ENCODE data around the gene IGSF10. TPM values are rescaled to one million over a fixed set of nuclear protein-coding genes. Genes with fewer than 3 reads are reported as not detected.
"Not testable (repeated sequence)": the region's sequence is repeated elsewhere in the genome, so short reads cannot be mapped to it uniquely, and the experiment has no call there.

Gene IGSF10, protein sequence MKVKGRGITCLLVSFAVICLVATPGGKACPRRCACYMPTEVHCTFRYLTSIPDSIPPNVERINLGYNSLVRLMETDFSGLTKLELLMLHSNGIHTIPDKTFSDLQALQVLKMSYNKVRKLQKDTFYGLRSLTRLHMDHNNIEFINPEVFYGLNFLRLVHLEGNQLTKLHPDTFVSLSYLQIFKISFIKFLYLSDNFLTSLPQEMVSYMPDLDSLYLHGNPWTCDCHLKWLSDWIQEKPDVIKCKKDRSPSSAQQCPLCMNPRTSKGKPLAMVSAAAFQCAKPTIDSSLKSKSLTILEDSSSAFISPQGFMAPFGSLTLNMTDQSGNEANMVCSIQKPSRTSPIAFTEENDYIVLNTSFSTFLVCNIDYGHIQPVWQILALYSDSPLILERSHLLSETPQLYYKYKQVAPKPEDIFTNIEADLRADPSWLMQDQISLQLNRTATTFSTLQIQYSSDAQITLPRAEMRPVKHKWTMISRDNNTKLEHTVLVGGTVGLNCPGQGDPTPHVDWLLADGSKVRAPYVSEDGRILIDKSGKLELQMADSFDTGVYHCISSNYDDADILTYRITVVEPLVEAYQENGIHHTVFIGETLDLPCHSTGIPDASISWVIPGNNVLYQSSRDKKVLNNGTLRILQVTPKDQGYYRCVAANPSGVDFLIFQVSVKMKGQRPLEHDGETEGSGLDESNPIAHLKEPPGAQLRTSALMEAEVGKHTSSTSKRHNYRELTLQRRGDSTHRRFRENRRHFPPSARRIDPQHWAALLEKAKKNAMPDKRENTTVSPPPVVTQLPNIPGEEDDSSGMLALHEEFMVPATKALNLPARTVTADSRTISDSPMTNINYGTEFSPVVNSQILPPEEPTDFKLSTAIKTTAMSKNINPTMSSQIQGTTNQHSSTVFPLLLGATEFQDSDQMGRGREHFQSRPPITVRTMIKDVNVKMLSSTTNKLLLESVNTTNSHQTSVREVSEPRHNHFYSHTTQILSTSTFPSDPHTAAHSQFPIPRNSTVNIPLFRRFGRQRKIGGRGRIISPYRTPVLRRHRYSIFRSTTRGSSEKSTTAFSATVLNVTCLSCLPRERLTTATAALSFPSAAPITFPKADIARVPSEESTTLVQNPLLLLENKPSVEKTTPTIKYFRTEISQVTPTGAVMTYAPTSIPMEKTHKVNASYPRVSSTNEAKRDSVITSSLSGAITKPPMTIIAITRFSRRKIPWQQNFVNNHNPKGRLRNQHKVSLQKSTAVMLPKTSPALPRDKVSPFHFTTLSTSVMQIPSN (N-terminal part only)
- total RNA-seq (ENCODE audit: low replicate concordance) = 6.8 and 10.8 TPM in 2 replicates
- long read RNA-seq, partial matches to known transcripts = 1 of 7 reads
- long read RNA-seq, other reads (novel, unspliced or antisense) = 5 of 7 reads

DNA sequence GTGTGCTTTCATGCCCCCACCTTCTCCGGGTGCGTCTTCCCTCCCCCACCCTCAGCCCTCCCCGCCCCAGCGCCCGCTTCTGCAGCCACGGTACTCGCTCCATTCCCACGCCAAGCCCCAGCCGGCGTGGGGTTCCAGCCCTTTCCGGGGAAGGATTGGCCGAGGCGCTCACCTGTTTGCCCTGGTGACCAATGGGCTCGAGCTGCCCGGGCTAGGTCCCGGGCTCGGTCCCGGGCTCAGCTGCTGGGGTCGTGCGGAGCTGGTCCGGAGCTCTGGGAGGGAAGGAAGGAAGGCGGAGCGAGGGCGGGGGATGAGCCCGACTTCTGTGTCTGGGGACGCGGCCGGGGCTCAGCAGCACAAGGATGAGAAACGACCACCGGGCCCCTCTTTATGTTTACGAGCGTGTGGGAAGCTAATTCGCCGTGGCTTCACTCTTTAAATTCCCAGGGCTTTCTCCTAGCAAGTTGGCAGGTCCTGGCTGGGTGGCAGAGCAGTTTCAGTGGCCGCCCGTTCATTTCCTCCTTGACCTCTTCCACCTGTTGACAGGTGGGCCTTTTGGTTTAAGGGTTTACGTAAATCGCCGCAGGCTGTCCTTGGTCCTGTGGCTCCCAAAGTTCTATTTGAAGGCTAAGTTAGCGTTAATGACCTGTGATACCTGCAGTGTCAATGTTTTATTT lies at the start of gene IGSF10:
TSS of gene IGSF10 (minus strand) at position 288 of the 677 bp plus-strand sequence. CDS start 2,352 bp downstream, outside the sequence.
- DNase-seq (ENCODE audit: extremely low spot score, unreplicated experiment) = no peak
- Mint-ChIP-seq H3K9me3 (no peaks in the 10 kb centered on the region), H3K4me3 (peak within 1 kb of the TSS; percentile 87), H3K27ac (peak within 1 kb of the TSS; percentile 35), H3K4me1 (ENCODE audit: unreplicated experiment) (peaks cover 11% of the 10 kb centered on the region), H3K27me3 (peaks cover 18% of the 10 kb centered on the region), H3K36me3 (no peaks in the 10 kb centered on the region)
- TF ChIP-seq, protein P1, sequence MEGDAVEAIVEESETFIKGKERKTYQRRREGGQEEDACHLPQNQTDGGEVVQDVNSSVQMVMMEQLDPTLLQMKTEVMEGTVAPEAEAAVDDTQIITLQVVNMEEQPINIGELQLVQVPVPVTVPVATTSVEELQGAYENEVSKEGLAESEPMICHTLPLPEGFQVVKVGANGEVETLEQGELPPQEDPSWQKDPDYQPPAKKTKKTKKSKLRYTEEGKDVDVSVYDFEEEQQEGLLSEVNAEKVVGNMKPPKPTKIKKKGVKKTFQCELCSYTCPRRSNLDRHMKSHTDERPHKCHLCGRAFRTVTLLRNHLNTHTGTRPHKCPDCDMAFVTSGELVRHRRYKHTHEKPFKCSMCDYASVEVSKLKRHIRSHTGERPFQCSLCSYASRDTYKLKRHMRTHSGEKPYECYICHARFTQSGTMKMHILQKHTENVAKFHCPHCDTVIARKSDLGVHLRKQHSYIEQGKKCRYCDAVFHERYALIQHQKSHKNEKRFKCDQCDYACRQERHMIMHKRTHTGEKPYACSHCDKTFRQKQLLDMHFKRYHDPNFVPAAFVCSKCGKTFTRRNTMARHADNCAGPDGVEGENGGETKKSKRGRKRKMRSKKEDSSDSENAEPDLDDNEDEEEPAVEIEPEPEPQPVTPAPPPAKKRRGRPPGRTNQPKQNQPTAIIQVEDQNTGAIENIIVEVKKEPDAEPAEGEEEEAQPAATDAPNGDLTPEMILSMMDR (conservative IDR thresholded peaks at IDR 0.05) = no peak

DNA sequence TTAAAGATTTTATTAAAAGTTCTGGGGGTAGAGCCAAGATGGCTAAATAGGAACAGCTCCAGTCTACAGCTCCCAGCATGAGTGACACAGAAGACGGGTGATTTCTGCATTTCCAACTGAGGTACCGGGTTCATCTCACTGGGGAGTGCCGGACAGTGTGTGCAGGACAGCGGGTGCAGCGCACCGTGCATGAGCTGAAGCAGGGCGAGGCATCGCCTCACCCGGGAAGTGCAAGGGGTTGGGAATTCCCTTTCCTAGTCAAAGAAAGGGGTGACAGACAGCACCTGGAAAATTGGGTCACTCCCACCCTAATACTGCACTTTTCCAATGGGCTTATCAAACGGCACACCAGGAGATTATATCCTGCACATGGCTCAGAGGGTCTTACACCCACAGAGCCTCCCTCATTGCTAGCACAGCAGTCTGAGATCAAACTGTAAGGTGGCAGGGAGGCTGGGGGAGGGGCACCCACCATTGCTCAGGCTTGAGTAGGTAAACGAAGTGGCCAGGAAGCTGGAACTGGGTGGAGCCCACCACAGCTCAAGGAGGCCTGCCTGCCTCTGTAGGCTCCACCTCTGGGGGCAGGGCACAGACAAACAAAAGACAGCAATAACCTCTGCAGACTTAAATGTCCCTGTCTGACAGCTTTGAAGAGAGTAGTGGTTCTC lies 48.7 kb upstream of the IGSF10 start:
- H3K4me1 Mint-ChIP-seq (ENCODE audit: unreplicated experiment); H3K27me3 Mint-ChIP-seq; H3K4me3 Mint-ChIP-seq; H3K27ac Mint-ChIP-seq; H3K36me3 Mint-ChIP-seq; H3K9me3 Mint-ChIP-seq; DNase-seq (ENCODE audit: extremely low spot score, unreplicated experiment): not testable (repeated sequence)

DNA sequence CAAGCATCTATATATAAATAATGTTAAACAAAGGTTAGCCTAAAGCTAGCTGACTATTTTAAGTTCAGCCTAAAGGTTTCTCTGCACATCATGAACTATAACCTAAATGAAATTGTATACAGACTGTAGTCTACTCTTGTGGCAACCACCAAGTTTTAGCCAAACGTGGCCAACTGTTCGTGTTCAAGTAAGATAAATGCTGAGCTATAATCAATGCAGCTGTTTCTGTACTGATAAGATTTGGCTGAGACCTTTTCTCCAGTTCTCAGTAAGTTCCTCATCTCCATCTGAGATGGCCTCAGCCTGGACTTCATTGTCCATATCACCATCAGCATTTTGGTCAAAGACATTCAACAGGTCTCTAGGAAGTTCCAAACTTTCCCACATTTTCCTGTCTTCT lies 43.7 kb upstream of the IGSF10 start:
- no peak for DNase-seq (ENCODE audit: extremely low spot score, unreplicated experiment)
- no peaks in the 10 kb centered on the region for H3K9me3 Mint-ChIP-seq
- TF ChIP-seq, protein P1 (conservative IDR thresholded peaks at IDR 0.05) = no peak
- no peaks in the 10 kb centered on the region for H3K36me3 Mint-ChIP-seq
- H3K4me1 Mint-ChIP-seq (ENCODE audit: unreplicated experiment) = no peaks in the 10 kb centered on the region
- no peak overlapping the region for H3K4me3 Mint-ChIP-seq
- H3K27me3 Mint-ChIP-seq = no peaks in the 10 kb centered on the region
- no peak overlapping the region for H3K27ac Mint-ChIP-seq

DNA sequence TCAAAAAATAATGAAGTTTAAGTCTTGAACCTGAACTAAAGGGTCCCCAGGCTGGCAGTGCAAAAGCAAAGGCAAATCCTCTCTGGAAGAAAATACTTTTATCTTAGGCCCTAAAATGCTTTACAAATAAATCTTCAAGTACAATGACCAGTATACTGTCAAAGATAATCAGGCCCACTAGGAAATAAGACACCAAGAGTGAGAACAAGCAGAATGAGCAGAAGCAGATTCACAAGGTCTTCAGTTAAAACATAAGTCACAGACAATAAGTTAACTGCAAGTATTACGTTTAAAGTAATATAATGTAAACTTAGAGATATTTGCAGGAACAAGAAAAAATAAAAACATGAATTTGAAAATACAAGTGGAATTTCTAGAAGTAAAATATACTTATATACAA lies 42.2 kb upstream of the IGSF10 start:
- Mint-ChIP-seq H3K4me3 (no peak overlapping the region), H3K9me3 (no peaks in the 10 kb centered on the region), H3K27ac (no peak overlapping the region), H3K27me3 (no peaks in the 10 kb centered on the region), H3K4me1 (ENCODE audit: unreplicated experiment) (no peaks in the 10 kb centered on the region), H3K36me3 (no peaks in the 10 kb centered on the region)
- DNase-seq (ENCODE audit: extremely low spot score, unreplicated experiment) = no peak
- TF ChIP-seq, protein P1 (conservative IDR thresholded peaks at IDR 0.05) = no peak

DNA sequence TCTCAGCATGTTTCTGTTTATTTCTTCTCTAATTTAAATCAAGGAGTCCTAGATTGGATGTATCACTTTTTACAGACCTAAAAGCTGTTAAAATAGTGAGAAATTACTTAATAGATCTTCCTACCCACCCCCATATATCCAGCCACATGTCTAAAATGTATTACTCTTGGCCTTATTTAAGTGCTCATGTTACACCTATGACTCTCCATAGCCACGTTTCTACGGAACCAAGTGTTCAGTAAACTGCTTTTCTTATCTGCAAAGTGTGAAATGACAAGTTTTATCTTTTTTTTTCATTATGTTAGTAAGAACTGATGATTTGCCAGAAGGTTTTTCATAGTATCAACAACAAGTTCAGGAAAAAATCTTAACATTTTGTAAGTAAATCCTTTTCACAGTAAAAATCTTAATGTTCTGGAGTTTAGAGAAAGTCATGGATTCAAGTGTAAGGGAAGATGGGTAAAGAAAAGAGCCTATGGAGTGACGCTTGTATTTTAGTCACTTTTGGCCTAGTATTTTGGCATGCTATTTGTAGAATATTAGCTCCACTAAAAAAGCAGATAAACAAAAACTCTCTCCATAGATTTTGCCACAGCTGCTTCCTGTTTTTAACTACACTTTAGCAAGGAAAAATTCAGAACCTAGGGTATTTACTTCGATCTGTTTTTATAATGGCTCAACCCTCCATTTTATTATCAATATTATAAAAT lies 41.2 kb upstream of the IGSF10 start:
- no peaks in the 10 kb centered on the region for H3K4me1 Mint-ChIP-seq (ENCODE audit: unreplicated experiment)
- no peak overlapping the region for H3K4me3 Mint-ChIP-seq
- no peaks in the 10 kb centered on the region for H3K36me3 Mint-ChIP-seq
- TF ChIP-seq, protein P1 (conservative IDR thresholded peaks at IDR 0.05) = no peak
- DNase-seq (ENCODE audit: extremely low spot score, unreplicated experiment) = no peak
- no peak overlapping the region for H3K27ac Mint-ChIP-seq
- H3K27me3 Mint-ChIP-seq = no peaks in the 10 kb centered on the region
- no peaks in the 10 kb centered on the region for H3K9me3 Mint-ChIP-seq

All from type B pancreatic cell (in vitro differentiated cells).